WTC11 (cell line): ENCODE data around the gene PLPP4. TPM values are rescaled to one million over a fixed set of nuclear protein-coding genes. Genes with fewer than 3 reads are reported as not detected.

Experiments
- ATAC-seq: fragments of 200-7000 bp; cut with Tn5 transposase; 2 replicates; pipeline ENCODE4 v1.10.0; 2021; ENCODE audit warnings: mild to moderate bottlenecking, moderate library complexity
- CTCF ChIA-PET: fragments of 300-600 bp; sonication (Branson Sonifier 250); formaldehyde crosslinking; loops from one replicate; lab custom pipeline; 2021; ENCODE audit warnings: antibody characterized with exemption; lab: Charles Lee
- POLR2A ChIA-PET: fragments of 350-600 bp; sonication (Branson Sonifier 250); formaldehyde crosslinking; loops from one replicate; lab custom pipeline; 2021; ENCODE audit warnings: antibody characterized with exemption; lab: Charles Lee
- DNase-seq: peaks from one replicate; pipeline ENCODE4 v3.0.0; 2021; ENCODE audit warnings: low spot score
- H3K27ac Mint-ChIP-seq: 2 replicates; pipeline ENCODE4 v1.8.0; 2021; ENCODE audit warnings: mixed read lengths
- H3K27me3 Mint-ChIP-seq: 2 replicates; pipeline ENCODE4 v1.8.0; 2021; ENCODE audit warnings: low read depth, mild to moderate bottlenecking, moderate library complexity, mixed read lengths
- H3K36me3 Mint-ChIP-seq: 2 replicates; pipeline ENCODE4 v1.8.0; 2021; ENCODE audit warnings: mixed read lengths
- H3K4me1 Mint-ChIP-seq: 2 replicates; pipeline ENCODE4 v1.8.0; 2022; ENCODE audit warnings: mixed read lengths
- H3K4me3 Mint-ChIP-seq: 2 replicates; pipeline ENCODE4 v1.8.0; 2021; ENCODE audit warnings: mild to moderate bottlenecking, moderate library complexity, mixed read lengths
- H3K9me3 Mint-ChIP-seq: 2 replicates; pipeline ENCODE4 v1.8.0; 2021; ENCODE audit warnings: mixed read lengths
- FOXJ3 ChIP-seq: sonication (generic); formaldehyde crosslinking; IDR thresholded peaks from 2 replicates; pipeline ENCODE4 v1.9.0; 2021; ENCODE audit warnings: missing genetic modification reagents, mild to moderate bottlenecking, borderline replicate concordance
- FOXP1 ChIP-seq: sonication (generic); formaldehyde crosslinking; IDR thresholded peaks from 2 replicates; pipeline ENCODE4 v1.8.0; 2022; ENCODE audit warnings: missing genetic modification reagents, mild to moderate bottlenecking, moderate library complexity, borderline replicate concordance
- HMGA2 ChIP-seq: fragments of 250-450 bp; sonication (Bioruptor Pico); IDR thresholded peaks from 2 replicates; pipeline ENCODE4 v1.4.0; 2021; ENCODE audit warnings: mild to moderate bottlenecking, moderate library complexity
- IRF2 ChIP-seq: sonication (generic); formaldehyde crosslinking; IDR thresholded peaks from 2 replicates; pipeline ENCODE4 v1.8.0; 2022; ENCODE audit warnings: low read depth, missing genetic modification reagents, borderline replicate concordance
- JUN ChIP-seq: sonication (generic); formaldehyde crosslinking; IDR thresholded peaks from 2 replicates; pipeline ENCODE4 v1.8.0; 2023; ENCODE audit warnings: mild to moderate bottlenecking, missing genetic modification reagents
- MYBL2 ChIP-seq: sonication (generic); formaldehyde crosslinking; IDR thresholded peaks from 2 replicates; pipeline ENCODE4 v1.8.1; 2023; ENCODE audit warnings: mild to moderate bottlenecking, moderate library complexity, missing genetic modification reagents
- NFATC4 ChIP-seq: fragments of 250-450 bp; sonication (Bioruptor Pico); IDR thresholded peaks from 2 replicates; pipeline ENCODE4 v1.9.0; 2021; ENCODE audit warnings: mild to moderate bottlenecking
- NFE2L1 ChIP-seq: sonication (generic); formaldehyde crosslinking; IDR thresholded peaks from 2 replicates; pipeline ENCODE4 v1.8.1; 2023; ENCODE audit warnings: missing genetic modification reagents
- PRRX2 ChIP-seq: fragments of 250-450 bp; sonication (Bioruptor Pico); IDR thresholded peaks from 2 replicates; pipeline ENCODE4 v1.8.0; 2021; ENCODE audit warnings: mild to moderate bottlenecking
- RORB ChIP-seq: fragments of 250-450 bp; sonication (Bioruptor Pico); IDR thresholded peaks from 2 replicates; pipeline ENCODE4 v1.9.0; 2021; ENCODE audit warnings: mild to moderate bottlenecking
- ZBTB21 ChIP-seq: sonication (generic); formaldehyde crosslinking; IDR thresholded peaks from 2 replicates; pipeline ENCODE4 v1.8.1; 2023; ENCODE audit warnings: mild to moderate bottlenecking, missing genetic modification reagents, borderline replicate concordance
- ZNF232 ChIP-seq: sonication (generic); formaldehyde crosslinking; IDR thresholded peaks from 2 replicates; pipeline ENCODE4 v1.8.0; 2022; ENCODE audit warnings: mild to moderate bottlenecking, missing genetic modification reagents
- ZNF396 ChIP-seq: fragments of 250-450 bp; sonication (Bioruptor Pico); IDR thresholded peaks from 2 replicates; pipeline ENCODE4 v1.8.0; 2021; ENCODE audit warnings: mild to moderate bottlenecking, moderate library complexity, borderline replicate concordance
- ZNF416 ChIP-seq: fragments of 250-450 bp; sonication (Bioruptor Pico); IDR thresholded peaks from 2 replicates; pipeline ENCODE4 v1.9.0; 2021; ENCODE audit warnings: mild to moderate bottlenecking, inconsistent platforms
- ZNF423 ChIP-seq: fragments of 250-450 bp; sonication (Bioruptor Pico); IDR thresholded peaks from 2 replicates; pipeline ENCODE4 v2.1.2; 2022; ENCODE audit warnings: mild to moderate bottlenecking, moderate library complexity
- total RNA-seq: library from RNA; stranded (reverse); gene quantifications from 3 replicates; pipeline ENCODE4 v1.2.3, GENCODE V29; 2021
- TF ChIP-seq, protein P1 (sequence below): fragments of 250-450 bp; sonication (Bioruptor Pico); IDR thresholded peaks from 2 replicates; pipeline ENCODE4 v1.9.0; 2021; ENCODE audit warnings: mild to moderate bottlenecking
- TF ChIP-seq, protein P2 (sequence below): sonication (generic); formaldehyde crosslinking; IDR thresholded peaks from 2 replicates; pipeline ENCODE4 v1.8.0; 2023; ENCODE audit warnings: missing genetic modification reagents
- TF ChIP-seq, protein P3 (sequence below): sonication (generic); formaldehyde crosslinking; IDR thresholded peaks from 2 replicates; pipeline ENCODE4 v1.8.1; 2022; ENCODE audit warnings: mild to moderate bottlenecking, moderate library complexity, missing genetic modification reagents
- TF ChIP-seq, protein P4 (sequence below): sonication (generic); formaldehyde crosslinking; conservative IDR thresholded peaks from 2 replicates; pipeline ENCODE4 v1.8.1; 2022; ENCODE audit warnings: mild to moderate bottlenecking, missing genetic modification reagents
- TF ChIP-seq, protein P5 (sequence below): fragments of 200-600 bp; IDR thresholded peaks from 2 replicates; pipeline ENCODE4 v1.8.0; 2022; ENCODE audit warnings: antibody characterized with exemption

The PLPP4 gene
- total RNA-seq, 1 experiment from 2014 or later, result 0.15 TPM

DNA sequence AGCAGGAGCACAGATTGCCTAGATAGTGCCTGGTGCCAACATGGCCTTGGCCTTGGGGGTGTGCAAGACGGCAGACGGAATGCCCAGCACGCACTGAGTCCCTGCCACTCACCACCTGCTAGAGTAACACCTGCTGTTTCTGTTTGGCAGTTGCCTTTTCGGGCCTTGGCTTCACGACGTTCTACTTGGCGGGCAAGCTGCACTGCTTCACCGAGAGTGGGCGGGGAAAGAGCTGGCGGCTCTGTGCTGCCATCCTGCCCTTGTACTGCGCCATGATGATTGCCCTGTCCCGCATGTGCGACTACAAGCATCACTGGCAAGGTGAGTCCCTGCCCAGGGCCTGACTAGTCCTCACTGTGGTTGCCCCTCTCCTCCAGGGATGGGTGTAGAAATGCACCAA is 118.0 kb downstream of the PLPP4 start:
- CTCF ChIA-PET, result interaction anchor here (1.4 kb wide), 1 partner anchor 61 kb away, joined by 3 read pairs; no protein-coding TSS in a partner anchor
- peaks cover 3% of the 10 kb centered on the region; the same call in 1 of the 2 replicates for H3K27me3 Mint-ChIP-seq
- DNase-seq (no peak), ATAC-seq (no peak)
- H3K9me3 Mint-ChIP-seq, result no peaks in the 10 kb centered on the region
- no peak for TF ChIP-seq MYBL2
- TF ChIP-seq, protein P1, sequence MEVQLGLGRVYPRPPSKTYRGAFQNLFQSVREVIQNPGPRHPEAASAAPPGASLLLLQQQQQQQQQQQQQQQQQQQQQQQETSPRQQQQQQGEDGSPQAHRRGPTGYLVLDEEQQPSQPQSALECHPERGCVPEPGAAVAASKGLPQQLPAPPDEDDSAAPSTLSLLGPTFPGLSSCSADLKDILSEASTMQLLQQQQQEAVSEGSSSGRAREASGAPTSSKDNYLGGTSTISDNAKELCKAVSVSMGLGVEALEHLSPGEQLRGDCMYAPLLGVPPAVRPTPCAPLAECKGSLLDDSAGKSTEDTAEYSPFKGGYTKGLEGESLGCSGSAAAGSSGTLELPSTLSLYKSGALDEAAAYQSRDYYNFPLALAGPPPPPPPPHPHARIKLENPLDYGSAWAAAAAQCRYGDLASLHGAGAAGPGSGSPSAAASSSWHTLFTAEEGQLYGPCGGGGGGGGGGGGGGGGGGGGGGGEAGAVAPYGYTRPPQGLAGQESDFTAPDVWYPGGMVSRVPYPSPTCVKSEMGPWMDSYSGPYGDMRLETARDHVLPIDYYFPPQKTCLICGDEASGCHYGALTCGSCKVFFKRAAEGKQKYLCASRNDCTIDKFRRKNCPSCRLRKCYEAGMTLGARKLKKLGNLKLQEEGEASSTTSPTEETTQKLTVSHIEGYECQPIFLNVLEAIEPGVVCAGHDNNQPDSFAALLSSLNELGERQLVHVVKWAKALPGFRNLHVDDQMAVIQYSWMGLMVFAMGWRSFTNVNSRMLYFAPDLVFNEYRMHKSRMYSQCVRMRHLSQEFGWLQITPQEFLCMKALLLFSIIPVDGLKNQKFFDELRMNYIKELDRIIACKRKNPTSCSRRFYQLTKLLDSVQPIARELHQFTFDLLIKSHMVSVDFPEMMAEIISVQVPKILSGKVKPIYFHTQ (CRISPR knock-in tag), result no peak
- TF ChIP-seq, protein P2, sequence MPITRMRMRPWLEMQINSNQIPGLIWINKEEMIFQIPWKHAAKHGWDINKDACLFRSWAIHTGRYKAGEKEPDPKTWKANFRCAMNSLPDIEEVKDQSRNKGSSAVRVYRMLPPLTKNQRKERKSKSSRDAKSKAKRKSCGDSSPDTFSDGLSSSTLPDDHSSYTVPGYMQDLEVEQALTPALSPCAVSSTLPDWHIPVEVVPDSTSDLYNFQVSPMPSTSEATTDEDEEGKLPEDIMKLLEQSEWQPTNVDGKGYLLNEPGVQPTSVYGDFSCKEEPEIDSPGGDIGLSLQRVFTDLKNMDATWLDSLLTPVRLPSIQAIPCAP (CRISPR knock-in tag), result no peak
- H3K36me3 Mint-ChIP-seq, result no peaks in the 10 kb centered on the region
- H3K4me1 Mint-ChIP-seq, result peaks cover 16% of the 10 kb centered on the region
- no peak overlapping the region for H3K4me3 Mint-ChIP-seq
- POLR2A ChIA-PET, result no interaction called here
- no peak overlapping the region for H3K27ac Mint-ChIP-seq

DNA sequence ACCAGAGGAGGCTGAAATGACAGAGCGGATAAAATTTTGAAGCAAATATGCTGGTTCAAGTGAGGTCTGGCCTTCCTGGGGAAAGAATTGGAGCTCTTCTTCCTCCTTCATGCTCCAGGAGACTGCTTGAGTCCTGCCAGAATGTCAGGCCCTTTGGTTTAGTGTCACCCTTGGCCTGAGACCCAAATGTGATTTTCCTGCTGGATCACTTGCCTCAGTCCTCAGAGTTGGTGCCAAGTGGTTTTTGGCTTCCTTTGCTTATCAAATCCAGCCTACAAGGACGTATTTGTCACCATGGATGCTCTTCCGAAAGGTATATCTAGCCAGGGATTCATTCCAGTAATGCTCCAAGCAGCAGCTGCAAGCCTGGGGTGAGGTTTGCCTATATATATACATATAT is 118.4 kb downstream of the PLPP4 start:
- Mint-ChIP-seq H3K4me3 (no peak overlapping the region), H3K9me3 (no peaks in the 10 kb centered on the region), H3K4me1 (peaks cover 16% of the 10 kb centered on the region), H3K27ac (no peak overlapping the region), H3K36me3 (no peaks in the 10 kb centered on the region), H3K27me3 (peaks cover 3% of the 10 kb centered on the region; the same call in 1 of the 2 replicates)
- ChIA-PET CTCF (interaction anchor here (1.4 kb wide), 1 partner anchor 60 kb away, joined by 3 read pairs; no protein-coding TSS in a partner anchor), POLR2A (no interaction called here)
- ATAC-seq, result no peak
- DNase-seq, result no peak
- TF ChIP-seq ZNF232 (CRISPR knock-in tag), result no peak
- TF ChIP-seq, protein P3, sequence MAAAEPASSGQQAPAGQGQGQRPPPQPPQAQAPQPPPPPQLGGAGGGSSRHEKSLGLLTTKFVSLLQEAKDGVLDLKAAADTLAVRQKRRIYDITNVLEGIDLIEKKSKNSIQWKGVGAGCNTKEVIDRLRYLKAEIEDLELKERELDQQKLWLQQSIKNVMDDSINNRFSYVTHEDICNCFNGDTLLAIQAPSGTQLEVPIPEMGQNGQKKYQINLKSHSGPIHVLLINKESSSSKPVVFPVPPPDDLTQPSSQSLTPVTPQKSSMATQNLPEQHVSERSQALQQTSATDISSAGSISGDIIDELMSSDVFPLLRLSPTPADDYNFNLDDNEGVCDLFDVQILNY (CRISPR knock-in tag), result no peak

DNA sequence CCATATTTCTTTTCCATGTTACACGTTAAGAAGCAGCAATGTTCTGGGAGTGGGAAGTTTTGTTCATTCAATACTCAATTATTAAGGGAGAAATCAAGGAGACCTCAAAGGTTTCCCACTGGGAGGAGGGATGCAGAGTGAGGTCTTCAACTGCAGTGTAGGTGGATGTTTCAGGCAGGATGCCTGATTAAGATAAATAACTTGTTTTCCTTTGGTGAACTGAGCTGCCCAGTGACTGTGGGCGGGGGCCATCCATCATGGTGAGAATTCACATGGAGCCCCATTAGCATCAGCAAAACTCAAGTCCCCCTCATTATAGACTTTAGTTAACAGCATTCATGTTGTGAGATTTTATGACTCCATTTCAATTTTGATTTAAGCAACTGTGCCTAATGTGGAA is 121.1 kb downstream of the PLPP4 start:
- Mint-ChIP-seq H3K36me3 (no peaks in the 10 kb centered on the region), H3K27me3 (peaks cover 3% of the 10 kb centered on the region; the same call in 1 of the 2 replicates), H3K4me1 (peaks cover 14% of the 10 kb centered on the region), H3K27ac (no peak overlapping the region), H3K9me3 (0 out of 2 replicates have a peak, but pooled peaks cover 6% of the 10 kb centered on the region), H3K4me3 (no peak overlapping the region)
- DNase-seq (no peak), ATAC-seq (no peak)
- ChIA-PET CTCF (interaction anchor here (1.3 kb wide), 1 partner anchor 19 kb away, joined by 4 read pairs; no protein-coding TSS in a partner anchor), POLR2A (no interaction called here)
- TF ChIP-seq FOXJ3 (CRISPR knock-in tag) (no peak), ZNF416 (no peak), HMGA2 (no peak), ZNF396 (CRISPR knock-in tag) (no peak)

DNA sequence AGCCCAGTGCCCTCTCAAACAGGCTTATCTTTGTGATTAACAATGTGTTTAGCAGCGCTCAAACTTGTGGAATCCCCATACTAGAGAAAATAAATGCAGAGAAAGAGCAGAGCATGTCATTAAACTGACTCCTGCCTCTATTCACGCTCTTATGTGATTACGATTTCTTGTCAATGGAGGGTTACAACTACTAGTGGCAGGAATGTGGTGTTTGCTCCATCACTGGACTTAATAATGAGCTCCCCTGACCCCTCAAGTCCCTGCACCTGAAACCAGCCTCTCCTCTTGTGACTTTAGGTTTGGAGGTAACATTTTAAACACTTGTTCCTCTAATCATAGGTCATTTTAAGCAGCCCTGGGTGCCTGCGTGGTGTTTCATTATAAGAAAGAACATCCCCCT is 121.9 kb downstream of the PLPP4 start:
- Mint-ChIP-seq H3K36me3 (no peaks in the 10 kb centered on the region), H3K27me3 (peaks cover 3% of the 10 kb centered on the region; the same call in 1 of the 2 replicates), H3K4me3 (no peak overlapping the region), H3K4me1 (peaks cover 14% of the 10 kb centered on the region), H3K27ac (no peak overlapping the region), H3K9me3 (0 out of 2 replicates have a peak, but pooled peaks cover 6% of the 10 kb centered on the region)
- ChIA-PET CTCF (interaction anchor here (0.6 to 2.0 kb wide), 12 partner anchors 9 to 207 kb away, joined by 3 to 5 read pairs (median 3); no protein-coding TSS in a partner anchor), POLR2A (no interaction called here)
- TF ChIP-seq PRRX2 (CRISPR knock-in tag) (no peak), NFATC4 (CRISPR knock-in tag) (no peak), ZNF232 (CRISPR knock-in tag) (no peak), ZNF423 (no peak), FOXP1 (no peak), NFE2L1 (CRISPR knock-in tag) (no peak), MYBL2 (no peak), IRF2 (CRISPR knock-in tag) (no peak), RORB (CRISPR knock-in tag) (no peak), JUN (CRISPR knock-in tag) (no peak), ZBTB21 (CRISPR knock-in tag) (no peak)
- TF ChIP-seq, protein P4, sequence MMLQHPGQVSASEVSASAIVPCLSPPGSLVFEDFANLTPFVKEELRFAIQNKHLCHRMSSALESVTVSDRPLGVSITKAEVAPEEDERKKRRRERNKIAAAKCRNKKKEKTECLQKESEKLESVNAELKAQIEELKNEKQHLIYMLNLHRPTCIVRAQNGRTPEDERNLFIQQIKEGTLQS (CRISPR knock-in tag), result no peak
- TF ChIP-seq, protein P2 (CRISPR knock-in tag), result no peak
- TF ChIP-seq, protein P5, sequence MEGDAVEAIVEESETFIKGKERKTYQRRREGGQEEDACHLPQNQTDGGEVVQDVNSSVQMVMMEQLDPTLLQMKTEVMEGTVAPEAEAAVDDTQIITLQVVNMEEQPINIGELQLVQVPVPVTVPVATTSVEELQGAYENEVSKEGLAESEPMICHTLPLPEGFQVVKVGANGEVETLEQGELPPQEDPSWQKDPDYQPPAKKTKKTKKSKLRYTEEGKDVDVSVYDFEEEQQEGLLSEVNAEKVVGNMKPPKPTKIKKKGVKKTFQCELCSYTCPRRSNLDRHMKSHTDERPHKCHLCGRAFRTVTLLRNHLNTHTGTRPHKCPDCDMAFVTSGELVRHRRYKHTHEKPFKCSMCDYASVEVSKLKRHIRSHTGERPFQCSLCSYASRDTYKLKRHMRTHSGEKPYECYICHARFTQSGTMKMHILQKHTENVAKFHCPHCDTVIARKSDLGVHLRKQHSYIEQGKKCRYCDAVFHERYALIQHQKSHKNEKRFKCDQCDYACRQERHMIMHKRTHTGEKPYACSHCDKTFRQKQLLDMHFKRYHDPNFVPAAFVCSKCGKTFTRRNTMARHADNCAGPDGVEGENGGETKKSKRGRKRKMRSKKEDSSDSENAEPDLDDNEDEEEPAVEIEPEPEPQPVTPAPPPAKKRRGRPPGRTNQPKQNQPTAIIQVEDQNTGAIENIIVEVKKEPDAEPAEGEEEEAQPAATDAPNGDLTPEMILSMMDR, result no peak
- ATAC-seq (no peak), DNase-seq (no peak)
